Measurements from ENCODE around the gene MEI1.

DNA sequence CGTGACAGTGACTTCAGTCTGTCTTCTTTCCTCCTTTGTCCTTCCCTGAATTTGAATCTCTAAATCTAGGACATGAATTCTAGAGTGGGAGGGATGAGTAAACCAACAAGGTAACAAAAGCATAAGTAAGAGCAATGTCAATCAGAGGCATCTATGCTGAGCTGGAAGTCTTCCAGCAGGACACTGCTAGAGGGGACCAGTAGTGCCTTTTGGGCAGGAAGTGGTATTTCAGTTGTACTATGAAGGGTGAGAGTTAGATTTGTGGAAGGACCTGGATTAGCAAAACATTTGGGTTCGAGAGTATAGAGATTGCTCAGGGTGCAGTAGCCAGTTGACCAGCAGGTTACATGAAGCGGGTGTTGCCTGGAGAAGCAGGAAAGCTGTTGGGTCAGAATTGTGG is 40.3 kb downstream of the MEI1 start:
- TF ChIP-seq, protein P1, sequence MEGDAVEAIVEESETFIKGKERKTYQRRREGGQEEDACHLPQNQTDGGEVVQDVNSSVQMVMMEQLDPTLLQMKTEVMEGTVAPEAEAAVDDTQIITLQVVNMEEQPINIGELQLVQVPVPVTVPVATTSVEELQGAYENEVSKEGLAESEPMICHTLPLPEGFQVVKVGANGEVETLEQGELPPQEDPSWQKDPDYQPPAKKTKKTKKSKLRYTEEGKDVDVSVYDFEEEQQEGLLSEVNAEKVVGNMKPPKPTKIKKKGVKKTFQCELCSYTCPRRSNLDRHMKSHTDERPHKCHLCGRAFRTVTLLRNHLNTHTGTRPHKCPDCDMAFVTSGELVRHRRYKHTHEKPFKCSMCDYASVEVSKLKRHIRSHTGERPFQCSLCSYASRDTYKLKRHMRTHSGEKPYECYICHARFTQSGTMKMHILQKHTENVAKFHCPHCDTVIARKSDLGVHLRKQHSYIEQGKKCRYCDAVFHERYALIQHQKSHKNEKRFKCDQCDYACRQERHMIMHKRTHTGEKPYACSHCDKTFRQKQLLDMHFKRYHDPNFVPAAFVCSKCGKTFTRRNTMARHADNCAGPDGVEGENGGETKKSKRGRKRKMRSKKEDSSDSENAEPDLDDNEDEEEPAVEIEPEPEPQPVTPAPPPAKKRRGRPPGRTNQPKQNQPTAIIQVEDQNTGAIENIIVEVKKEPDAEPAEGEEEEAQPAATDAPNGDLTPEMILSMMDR (IDR thresholded peaks at IDR 0.05; ENCODE audit: insufficient read depth, low read length) = no peak
- TF ChIP-seq, protein P2, sequence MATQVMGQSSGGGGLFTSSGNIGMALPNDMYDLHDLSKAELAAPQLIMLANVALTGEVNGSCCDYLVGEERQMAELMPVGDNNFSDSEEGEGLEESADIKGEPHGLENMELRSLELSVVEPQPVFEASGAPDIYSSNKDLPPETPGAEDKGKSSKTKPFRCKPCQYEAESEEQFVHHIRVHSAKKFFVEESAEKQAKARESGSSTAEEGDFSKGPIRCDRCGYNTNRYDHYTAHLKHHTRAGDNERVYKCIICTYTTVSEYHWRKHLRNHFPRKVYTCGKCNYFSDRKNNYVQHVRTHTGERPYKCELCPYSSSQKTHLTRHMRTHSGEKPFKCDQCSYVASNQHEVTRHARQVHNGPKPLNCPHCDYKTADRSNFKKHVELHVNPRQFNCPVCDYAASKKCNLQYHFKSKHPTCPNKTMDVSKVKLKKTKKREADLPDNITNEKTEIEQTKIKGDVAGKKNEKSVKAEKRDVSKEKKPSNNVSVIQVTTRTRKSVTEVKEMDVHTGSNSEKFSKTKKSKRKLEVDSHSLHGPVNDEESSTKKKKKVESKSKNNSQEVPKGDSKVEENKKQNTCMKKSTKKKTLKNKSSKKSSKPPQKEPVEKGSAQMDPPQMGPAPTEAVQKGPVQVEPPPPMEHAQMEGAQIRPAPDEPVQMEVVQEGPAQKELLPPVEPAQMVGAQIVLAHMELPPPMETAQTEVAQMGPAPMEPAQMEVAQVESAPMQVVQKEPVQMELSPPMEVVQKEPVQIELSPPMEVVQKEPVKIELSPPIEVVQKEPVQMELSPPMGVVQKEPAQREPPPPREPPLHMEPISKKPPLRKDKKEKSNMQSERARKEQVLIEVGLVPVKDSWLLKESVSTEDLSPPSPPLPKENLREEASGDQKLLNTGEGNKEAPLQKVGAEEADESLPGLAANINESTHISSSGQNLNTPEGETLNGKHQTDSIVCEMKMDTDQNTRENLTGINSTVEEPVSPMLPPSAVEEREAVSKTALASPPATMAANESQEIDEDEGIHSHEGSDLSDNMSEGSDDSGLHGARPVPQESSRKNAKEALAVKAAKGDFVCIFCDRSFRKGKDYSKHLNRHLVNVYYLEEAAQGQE (IDR thresholded peaks at IDR 0.05; ENCODE audit: insufficient replicate concordance, low read depth) = no peak
- TF ChIP-seq POLR2AphosphoS5 (IDR thresholded peaks at IDR 0.05; ENCODE audit: low read depth) = no peak
- no peak for TF ChIP-seq GABPA (IDR thresholded peaks at IDR 0.05; ENCODE audit: low read depth)
- no peak for TF ChIP-seq SPI1 (IDR thresholded peaks at IDR 0.05; ENCODE audit: borderline replicate concordance, low read depth)

All from HL-60 (cell line).